Caco-2 (cell line): ENCODE measurements around the gene APEX2. TPM values are rescaled to one million over a fixed set of nuclear protein-coding genes. Genes with fewer than 3 reads are reported as not detected.
"Not testable (repeated sequence)": the region's sequence is repeated elsewhere in the genome, so short reads cannot be mapped to it uniquely, and the experiment has no call there.

Experiments used
- BruUV-seq: library from RNA; stranded (reverse); fragments of 400-500 nt; replicated peaks from 2 replicates; lab custom pipeline; 2021; lab: Mats Ljungman, UMichigan
- CTCF ChIA-PET: fragments of 300-600 bp; sonication (Branson Sonifier 250); formaldehyde crosslinking; loops from one replicate; lab custom pipeline; 2022; ENCODE audit warnings: antibody characterized with exemption; lab: Charles Lee
- POLR2A ChIA-PET: fragments of 300-600 bp; sonication (Branson Sonifier 250); formaldehyde crosslinking; loops from one replicate; lab custom pipeline; 2022; ENCODE audit warnings: antibody characterized with exemption; lab: Charles Lee
- DNase-seq, 2 experiments: peaks; one replicate each; pipeline versions ENCODE4 v3.0.0 to v3.0.0-alpha.2; 2020 to 2022
- H3K27me3 ChIP-seq: replicated peaks from 2 replicates; pipeline ENCODE4 v1.6.0; 2011; ENCODE audit warnings: low read length; ENCODE audit not compliant: control insufficient read depth, insufficient read depth
- H3K36me3 ChIP-seq: 2 replicates; pipeline ENCODE4 v1.5.1; 2011; ENCODE audit warnings: low read length; ENCODE audit not compliant: control insufficient read depth, insufficient read depth
- H3K4me1 ChIP-seq: fragments of 250-450 bp; sonication (Bioruptor Pico); 2 replicates; pipeline ENCODE4 v1.5.1; 2020; ENCODE audit warnings: mild to moderate bottlenecking
- H3K4me3 ChIP-seq: 2 replicates; pipeline ENCODE4 v1.5.1; 2011; ENCODE audit warnings: low read depth, mild to moderate bottlenecking, control low read depth, low read length
- H3K9me3 ChIP-seq: fragments of 250-450 bp; sonication (Bioruptor Pico); 2 replicates; pipeline ENCODE4 v1.5.1; 2020; ENCODE audit warnings: mild to moderate bottlenecking, moderate library complexity
- H3K27ac Mint-ChIP-seq: one replicate; pipeline ENCODE4 v1.8.0; 2022; ENCODE audit warnings: mixed read lengths; ENCODE audit not compliant: unreplicated experiment
- H3K27me3 Mint-ChIP-seq: one replicate; pipeline ENCODE4 v1.8.0; 2022; ENCODE audit warnings: mixed read lengths; ENCODE audit not compliant: insufficient read depth, unreplicated experiment
- H3K36me3 Mint-ChIP-seq: one replicate; pipeline ENCODE4 v1.8.0; 2022; ENCODE audit warnings: mild to moderate bottlenecking, mixed read lengths; ENCODE audit not compliant: insufficient read depth, unreplicated experiment
- H3K4me1 Mint-ChIP-seq: one replicate; pipeline ENCODE4 v1.8.0; 2022; ENCODE audit warnings: low read depth, mixed read lengths; ENCODE audit not compliant: unreplicated experiment
- H3K4me3 Mint-ChIP-seq: one replicate; pipeline ENCODE4 v1.8.0; 2022; ENCODE audit warnings: mild to moderate bottlenecking, moderate library complexity, mixed read lengths; ENCODE audit not compliant: unreplicated experiment
- H3K9me3 Mint-ChIP-seq: one replicate; pipeline ENCODE4 v1.8.0; 2022; ENCODE audit warnings: mixed read lengths; ENCODE audit not compliant: unreplicated experiment
- CTCF ChIP-seq, 2 experiments: fragments of 200-600 bp in 1 of 2; IDR thresholded peaks; 1 replicate in 1 of 2; 2 replicates in 1 of 2; pipeline versions ENCODE4 v1.5.1 to v1.8.0; 2011 to 2022; ENCODE audit warnings: antibody characterized with exemption in 1 of 2, control low read depth in 1 of 2, inconsistent platforms in 1 of 2, low read depth in 1 of 2, low read length in 1 of 2, mild to moderate bottlenecking in 1 of 2, moderate library complexity in 1 of 2; ENCODE audit not compliant: insufficient read depth in 1 of 2, severe bottlenecking in 1 of 2, unreplicated experiment in 1 of 2
- intact Hi-C: fragments of 100-400 bp; cut with micrococcal nuclease; formaldehyde crosslinking; loops from one replicate; pipeline ENCODE4 v1.10.0; 2022; ENCODE audit not compliant: unreplicated experiment
- total RNA-seq: library from RNA; stranded (reverse); gene quantifications from 2 replicates; pipeline ENCODE4 v1.2.3, GENCODE V29; 2022

Gene APEX2
- total RNA-seq, 1 experiment from 2014 or later: 19.6 TPM

- CTCF ChIA-PET: no interaction called here
- Mint-ChIP-seq H3K4me3 (no peak overlapping the region), H3K4me1 (no peaks in the 10 kb centered on the region), H3K27me3 (no peaks in the 10 kb centered on the region), H3K9me3 (no peaks in the 10 kb centered on the region), H3K36me3 (no peaks in the 10 kb centered on the region), H3K27ac (no peak overlapping the region)
- TF ChIP-seq CTCF (IDR thresholded peaks at IDR 0.05; ENCODE audit: insufficient read depth in 1 of 2, low read depth in 1 of 2, low read length in 1 of 2, severe bottlenecking in 1 of 2, unreplicated experiment in 1 of 2): no peak
- no peaks in the 10 kb centered on the region for H3K4me1 ChIP-seq
- H3K4me3 ChIP-seq: no peak overlapping the region
- no TSS peak for BruUV-seq
- POLR2A ChIA-PET: no interaction called here
- H3K27me3 ChIP-seq: no peaks in the 10 kb centered on the region
- intact Hi-C loops: no loop called here
- H3K36me3 ChIP-seq: no peaks in the 10 kb centered on the region
- no peaks in the 10 kb centered on the region for H3K9me3 ChIP-seq
- no peak for DNase-seq
These were observed 33.3 kb downstream of the APEX2 start for GRCh38 chrX:55033429-55033828.

- intact Hi-C loops: no loop called here
- H3K27ac Mint-ChIP-seq: no peak overlapping the region
- CTCF ChIA-PET: no interaction called here
- TF ChIP-seq CTCF (IDR thresholded peaks at IDR 0.05; ENCODE audit: insufficient read depth in 1 of 2, low read depth in 1 of 2, low read length in 1 of 2, severe bottlenecking in 1 of 2, unreplicated experiment in 1 of 2): no peak
- POLR2A ChIA-PET: no interaction called here
- H3K36me3 ChIP-seq: no peaks in the 10 kb centered on the region
- H3K27me3 Mint-ChIP-seq: no peaks in the 10 kb centered on the region
- H3K9me3 Mint-ChIP-seq: no peaks in the 10 kb centered on the region
- no peaks in the 10 kb centered on the region for H3K27me3 ChIP-seq
- no peaks in the 10 kb centered on the region for H3K4me1 ChIP-seq
- no peak for DNase-seq
- no peaks in the 10 kb centered on the region for H3K36me3 Mint-ChIP-seq
- no peaks in the 10 kb centered on the region for H3K4me1 Mint-ChIP-seq
- no peak overlapping the region for H3K4me3 Mint-ChIP-seq
- no peak overlapping the region for H3K4me3 ChIP-seq
- H3K9me3 ChIP-seq: no peaks in the 10 kb centered on the region
- no TSS peak for BruUV-seq
These were observed 39.3 kb downstream of the APEX2 start for GRCh38 chrX:55039471-55039870.

GRCh38 chrX:55041514-55041913 lies 41.4 kb downstream of the APEX2 start:
- H3K27me3 ChIP-seq: no peaks in the 10 kb centered on the region
- H3K9me3 ChIP-seq: no peaks in the 10 kb centered on the region
- BruUV-seq: no TSS peak
- ChIA-PET POLR2A (no interaction called here), CTCF (no interaction called here)
- Mint-ChIP-seq H3K9me3 (no peaks in the 10 kb centered on the region), H3K36me3 (no peaks in the 10 kb centered on the region), H3K27me3 (no peaks in the 10 kb centered on the region), H3K4me3 (no peak overlapping the region), H3K4me1 (no peaks in the 10 kb centered on the region), H3K27ac (no peak overlapping the region)
- no peak overlapping the region for H3K4me3 ChIP-seq
- no peak for DNase-seq
- intact Hi-C loops: no loop called here
- no peak for TF ChIP-seq CTCF (IDR thresholded peaks at IDR 0.05; ENCODE audit: insufficient read depth in 1 of 2, low read depth in 1 of 2, low read length in 1 of 2, severe bottlenecking in 1 of 2, unreplicated experiment in 1 of 2)
- no peaks in the 10 kb centered on the region for H3K4me1 ChIP-seq
- H3K36me3 ChIP-seq: no peaks in the 10 kb centered on the region

- H3K27me3 ChIP-seq, intact Hi-C loops, DNase-seq, H3K36me3 Mint-ChIP-seq, CTCF ChIA-PET, POLR2A ChIA-PET, H3K27me3 Mint-ChIP-seq, H3K9me3 Mint-ChIP-seq, H3K9me3 ChIP-seq, H3K27ac Mint-ChIP-seq, H3K36me3 ChIP-seq, H3K4me1 ChIP-seq, H3K4me3 ChIP-seq, H3K4me3 Mint-ChIP-seq, BruUV-seq, H3K4me1 Mint-ChIP-seq: not testable (repeated sequence)
These were observed 50.4 kb downstream of the APEX2 start for GRCh38 chrX:55050599-55050998.
